A549 treated with Hydrocortisone at 1 μM for 4 hours (cell line): ENCODE measurements around the gene FTL. TPM values are rescaled to one million over a fixed set of nuclear protein-coding genes. Genes with fewer than 3 reads are reported as not detected.

Source experiments
- total RNA-seq: library from RNA; stranded (reverse); fragments of 200-300 nt; extraction: Qiagen RNA extraction; gene quantifications from 5 replicates; pipeline ENCODE4 v1.2.3, GENCODE V29; 2022

FTL gene
- 16,127 to 23,622 TPM (median 17,895 TPM) in 5 replicates for total RNA-seq

DNA sequence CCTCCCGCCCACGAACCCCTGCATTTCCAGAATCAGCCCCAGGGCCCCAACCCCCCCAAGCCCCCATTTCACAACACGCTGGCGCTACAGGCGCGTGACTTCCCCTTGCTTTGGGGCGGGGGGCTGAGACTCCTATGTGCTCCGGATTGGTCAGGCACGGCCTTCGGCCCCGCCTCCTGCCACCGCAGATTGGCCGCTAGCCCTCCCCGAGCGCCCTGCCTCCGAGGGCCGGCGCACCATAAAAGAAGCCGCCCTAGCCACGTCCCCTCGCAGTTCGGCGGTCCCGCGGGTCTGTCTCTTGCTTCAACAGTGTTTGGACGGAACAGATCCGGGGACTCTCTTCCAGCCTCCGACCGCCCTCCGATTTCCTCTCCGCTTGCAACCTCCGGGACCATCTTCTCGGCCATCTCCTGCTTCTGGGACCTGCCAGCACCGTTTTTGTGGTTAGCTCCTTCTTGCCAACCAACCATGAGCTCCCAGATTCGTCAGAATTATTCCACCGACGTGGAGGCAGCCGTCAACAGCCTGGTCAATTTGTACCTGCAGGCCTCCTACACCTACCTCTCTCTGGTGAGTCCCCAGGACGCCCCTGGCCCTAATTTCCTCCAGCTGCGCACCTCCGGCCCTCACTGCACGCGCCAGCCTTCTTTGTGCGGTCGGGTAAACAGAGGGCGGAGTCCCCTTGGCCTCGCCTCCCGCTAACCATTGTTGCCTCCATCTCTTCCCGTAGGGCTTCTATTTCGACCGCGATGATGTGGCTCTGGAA is at the start of gene FTL:
Gene FTL, plus strand, starts transcription at position 270 of the 766 bp plus-strand sequence. Its CDS starts 199 bp downstream, at position 469.

DNA sequence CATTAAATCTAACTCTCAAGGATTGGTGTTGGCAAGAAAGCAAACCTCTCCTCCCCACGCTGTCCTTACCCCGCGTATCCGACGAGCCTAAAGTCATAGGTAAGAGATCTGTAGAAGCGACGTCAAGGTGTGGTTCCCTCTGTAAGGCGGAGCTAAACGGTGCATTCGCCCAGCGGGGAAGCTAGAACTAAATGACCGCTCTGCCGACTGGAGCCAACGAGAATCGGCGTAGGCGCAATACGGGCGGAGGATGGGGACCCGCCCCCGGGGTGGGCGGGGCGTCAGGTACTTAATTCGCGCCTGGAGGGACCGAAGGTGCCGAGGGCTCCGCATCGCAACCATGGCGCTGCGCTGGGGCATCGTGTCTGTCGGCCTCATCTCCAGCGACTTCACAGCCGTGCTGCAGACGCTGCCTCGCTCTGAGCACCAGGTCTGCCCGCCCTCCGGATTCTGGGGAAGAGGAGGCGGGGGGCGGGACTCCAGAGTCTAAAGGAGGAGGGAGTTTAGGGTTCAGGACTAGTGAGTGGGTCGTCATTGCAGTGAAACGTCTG is 31.7 kb upstream of the FTL start, which contains the start of gene DHDH:
Gene DHDH, plus strand, starts transcription at position 318 of the 551 bp plus-strand sequence. Its CDS starts 23 bp downstream, at position 341.

DNA sequence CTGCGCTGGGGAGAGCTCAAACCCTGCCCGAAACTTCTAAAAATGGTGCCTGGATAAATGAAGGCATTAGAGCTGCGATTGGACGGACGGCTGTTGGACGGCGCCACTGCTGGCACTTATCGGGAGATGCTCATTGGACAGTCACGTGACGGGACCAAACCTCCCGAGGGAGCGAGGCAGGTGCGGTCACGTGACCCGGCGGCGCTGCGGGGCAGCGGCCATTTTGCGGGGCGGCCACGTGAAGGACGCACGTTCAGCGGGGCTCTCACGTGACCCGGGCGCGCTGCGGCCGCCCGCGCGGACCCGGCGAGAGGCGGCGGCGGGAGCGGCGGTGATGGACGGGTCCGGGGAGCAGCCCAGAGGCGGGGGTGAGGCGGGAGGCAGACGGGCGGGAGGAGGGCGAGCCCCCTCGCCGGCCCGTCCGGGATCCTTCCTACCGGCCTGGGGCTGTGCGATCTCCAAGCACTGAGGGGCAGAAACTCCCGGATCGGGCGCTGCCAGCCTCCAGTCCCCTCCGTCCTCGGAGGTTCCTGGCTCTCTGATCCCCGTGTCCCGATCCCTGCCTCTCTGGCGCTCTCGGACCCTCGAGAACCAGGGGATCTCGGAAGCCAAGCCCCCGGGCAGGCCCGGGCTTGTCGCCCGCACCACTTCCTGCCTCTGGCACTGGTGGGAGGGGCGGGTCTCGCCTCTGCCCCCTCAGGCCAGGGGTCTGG is 10.4 kb upstream of the FTL start, which contains the start of gene BAX:
Gene BAX, plus strand, starts transcription at position 281 of the 713 bp plus-strand sequence. Its CDS starts 54 bp downstream, at position 335.

DNA sequence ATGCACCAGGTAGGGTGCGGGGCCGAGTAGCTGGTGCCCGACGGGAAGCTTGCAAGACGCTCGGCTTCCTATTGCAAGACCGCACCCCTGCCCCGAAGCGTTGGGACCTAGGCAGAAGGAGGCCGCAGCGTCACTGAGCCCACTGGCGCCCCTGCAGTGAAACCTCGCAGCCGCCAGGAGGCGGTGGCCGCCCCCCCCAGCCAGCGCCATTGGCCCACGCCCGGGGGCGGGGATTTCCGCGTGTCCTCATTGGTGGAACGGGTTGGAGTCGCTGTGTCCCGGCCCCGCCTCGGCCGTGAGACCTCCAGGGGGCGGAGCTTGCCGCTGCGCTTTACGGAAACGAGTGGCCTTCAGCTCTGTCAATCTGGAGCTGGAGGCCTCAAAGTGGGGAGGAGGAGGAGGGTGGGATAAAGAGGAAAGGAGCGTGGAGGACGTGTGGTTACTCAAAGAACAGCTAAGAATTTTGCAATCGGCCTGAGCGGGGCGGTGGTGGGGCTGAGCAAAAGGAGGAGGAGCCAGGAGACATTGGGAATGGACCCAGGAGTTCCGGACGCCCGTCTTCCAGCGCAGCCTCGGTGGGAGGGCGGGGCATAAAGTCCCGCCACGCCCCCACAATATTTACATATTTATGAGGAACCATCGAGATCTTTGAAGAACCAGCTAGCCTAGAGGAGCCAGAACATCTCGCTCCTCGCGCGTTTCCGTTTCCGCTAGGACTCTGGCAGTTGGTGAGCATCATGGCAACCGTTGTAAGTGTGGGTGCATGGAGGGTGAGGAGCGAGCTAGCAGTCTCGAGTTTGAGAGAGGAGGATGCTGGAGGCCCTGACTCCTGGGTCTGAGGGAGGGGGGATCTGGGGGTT is 28.3 kb downstream of the FTL start, which contains the start of the genes GYS1 and RUVBL2:
Gene GYS1, minus strand, starts transcription at position 135 of the 860 bp plus-strand sequence. CDS start 197 bp downstream, outside the sequence.
Gene RUVBL2, plus strand, starts transcription at position 713 of the 860 bp plus-strand sequence. Its CDS starts 25 bp downstream, at position 738.

Other genes with a start within 250 kb of the FTL start
- 0.23 to 0.53 TPM (median 0.43 TPM) in 5 replicates for gene MAMSTR, start 245.6 kb upstream of the FTL start, total RNA-seq
- gene RASIP1, start 224.7 kb upstream of the FTL start, total RNA-seq = 0.31 to 0.66 TPM (median 0.43 TPM) in 5 replicates
- not detected in 5 replicates for gene IZUMO1, start 218.4 kb upstream of the FTL start, total RNA-seq
- gene FUT1, start 212.7 kb upstream of the FTL start, total RNA-seq = 0.10 to 0.16 TPM (median 0.12 TPM) in 5 replicates
- gene FGF21, start 209.8 kb upstream of the FTL start, total RNA-seq = not detected in 5 replicates
- 50.3 to 63.4 TPM (median 60.0 TPM) in 5 replicates for gene BCAT2, start 154.3 kb upstream of the FTL start, total RNA-seq
- 12.0 to 17.2 TPM (median 13.8 TPM) in 5 replicates for gene HSD17B14, start 128.8 kb upstream of the FTL start, total RNA-seq
- gene PLEKHA4, start 96.7 kb upstream of the FTL start, total RNA-seq = 1.2 to 1.9 TPM (median 1.3 TPM) in 5 replicates
- gene PPP1R15A, start 92.9 kb upstream of the FTL start, total RNA-seq = 74.1 to 126 TPM (median 95.1 TPM) in 5 replicates
- gene TULP2, start 66.6 kb upstream of the FTL start, total RNA-seq = not detected in 5 replicates
- 189 to 243 TPM (median 200 TPM) in 5 replicates for gene NUCB1, start 65.0 kb upstream of the FTL start, total RNA-seq
- gene DHDH, start 31.6 kb upstream of the FTL start, total RNA-seq = 0.60 to 1.7 TPM (median 1.6 TPM) in 5 replicates
- gene BAX, start 10.4 kb upstream of the FTL start, total RNA-seq = 294 to 372 TPM (median 330 TPM) in 5 replicates
- gene GYS1, start 28.0 kb downstream of the FTL start, total RNA-seq = 17.4 to 22.0 TPM (median 20.9 TPM) in 5 replicates
- 208 to 255 TPM (median 214 TPM) in 5 replicates for gene RUVBL2, start 28.6 kb downstream of the FTL start, total RNA-seq
- not detected in 5 replicates for gene LHB, start 51.8 kb downstream of the FTL start, total RNA-seq
- 0.18 TPM in 1 of 5 replicates, not detected in the others for gene CGB3, start 59.0 kb downstream of the FTL start, total RNA-seq
- 0.20 to 0.61 TPM (median 0.21 TPM) in 3 of 5 replicates, not detected in the others for gene CGB2, start 66.6 kb downstream of the FTL start, total RNA-seq
- not detected in 5 replicates for gene CGB1, start 71.6 kb downstream of the FTL start, total RNA-seq
- gene CGB5, start 78.5 kb downstream of the FTL start, total RNA-seq = 0.21 to 0.49 TPM (median 0.23 TPM) in 5 replicates
- gene CGB8, start 83.8 kb downstream of the FTL start, total RNA-seq = 1.4 to 3.7 TPM (median 2.8 TPM) in 5 replicates
- 0.48 to 0.82 TPM (median 0.67 TPM) in 5 replicates for gene CGB7, start 92.4 kb downstream of the FTL start, total RNA-seq
- gene NTF4, start 99.5 kb downstream of the FTL start, total RNA-seq = 0.24 to 0.99 TPM (median 0.45 TPM) in 5 replicates
- not detected in 5 replicates for gene KCNA7, start 107.4 kb downstream of the FTL start, total RNA-seq
- 306 to 331 TPM (median 309 TPM) in 5 replicates for gene SNRNP70, start 120.1 kb downstream of the FTL start, total RNA-seq
- 4.7 to 7.9 TPM (median 6.9 TPM) in 5 replicates for gene LIN7B, start 149.1 kb downstream of the FTL start, total RNA-seq
- gene C19orf73, start 153.8 kb downstream of the FTL start, total RNA-seq = 1.1 to 1.9 TPM (median 1.7 TPM) in 5 replicates
- gene PPFIA3, start 154.2 kb downstream of the FTL start, total RNA-seq = 4.7 to 8.1 TPM (median 7.0 TPM) in 5 replicates
- 0.03 TPM in 1 of 5 replicates, not detected in the others for gene HRC, start 190.1 kb downstream of the FTL start, total RNA-seq
- 8.2 to 10.2 TPM (median 9.6 TPM) in 5 replicates for gene TRPM4, start 192.5 kb downstream of the FTL start, total RNA-seq